ENCODE measurements around the gene RAP1GAP2. TPM values are rescaled to one million over a fixed set of nuclear protein-coding genes. Genes with fewer than 3 reads are reported as not detected.

Gene RAP1GAP2
- 25.3 TPM for total RNA-seq (2013)
- polyA plus RNA-seq: 10 to 100 TPM in 1 of 3 donors, 1 to 10 TPM in 2; 1.5 to 48.4 (median 6.1) TPM
- polyA minus RNA-seq: 29.0 and 40.2 TPM in 2 replicates
- 14.2 to 157 (median 123) reads per million in 11 experiments for total RNA-seq

- H3K4me3 Mint-ChIP-seq: peak within 1 kb of the TSS; percentile 95 to 97
- H3K4me1 ChIP-seq (ENCODE audit: control insufficient read depth in 1 of 2, insufficient read depth in 2 of 2, low read length in 2 of 2): peaks cover 64 to 74% of the 10 kb centered on the region in 2 donors
- peak within 1 kb of the TSS; percentile 78 to 88 (median 87) for H3K4me3 ChIP-seq (replicated peaks in 1 of 3; ENCODE audit: low read depth in 2 of 3, low read length in 3 of 3)
- peaks cover 8 to 20% of the 10 kb centered on the region in 2 donors for H3K36me3 ChIP-seq (replicated peaks in 1 of 2; ENCODE audit: control insufficient read depth in 1 of 2, insufficient read depth in 2 of 2, low read length in 2 of 2)
- TF ChIP-seq, protein P1, sequence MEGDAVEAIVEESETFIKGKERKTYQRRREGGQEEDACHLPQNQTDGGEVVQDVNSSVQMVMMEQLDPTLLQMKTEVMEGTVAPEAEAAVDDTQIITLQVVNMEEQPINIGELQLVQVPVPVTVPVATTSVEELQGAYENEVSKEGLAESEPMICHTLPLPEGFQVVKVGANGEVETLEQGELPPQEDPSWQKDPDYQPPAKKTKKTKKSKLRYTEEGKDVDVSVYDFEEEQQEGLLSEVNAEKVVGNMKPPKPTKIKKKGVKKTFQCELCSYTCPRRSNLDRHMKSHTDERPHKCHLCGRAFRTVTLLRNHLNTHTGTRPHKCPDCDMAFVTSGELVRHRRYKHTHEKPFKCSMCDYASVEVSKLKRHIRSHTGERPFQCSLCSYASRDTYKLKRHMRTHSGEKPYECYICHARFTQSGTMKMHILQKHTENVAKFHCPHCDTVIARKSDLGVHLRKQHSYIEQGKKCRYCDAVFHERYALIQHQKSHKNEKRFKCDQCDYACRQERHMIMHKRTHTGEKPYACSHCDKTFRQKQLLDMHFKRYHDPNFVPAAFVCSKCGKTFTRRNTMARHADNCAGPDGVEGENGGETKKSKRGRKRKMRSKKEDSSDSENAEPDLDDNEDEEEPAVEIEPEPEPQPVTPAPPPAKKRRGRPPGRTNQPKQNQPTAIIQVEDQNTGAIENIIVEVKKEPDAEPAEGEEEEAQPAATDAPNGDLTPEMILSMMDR (IDR thresholded peaks at IDR 0.05): peak; percentile 25
- intact Hi-C loops (cut with micrococcal nuclease): loop anchor here in 1 of 2 donors (10.0 kb wide), 2 partner anchors 58 to 208 kb away; no protein-coding TSS in a partner anchor
- H3K27me3 Mint-ChIP-seq (ENCODE audit: low read depth in 3 of 3): no peaks in the 10 kb centered on the region
- peaks cover 15 to 30% of the 10 kb centered on the region in 2 donors for H3K36me3 Mint-ChIP-seq
- H3K79me2 ChIP-seq (ENCODE audit: insufficient read depth, low read length): peaks cover 81% of the 10 kb centered on the region
- peak within 1 kb of the TSS; percentile 65 for H3K9ac ChIP-seq (ENCODE audit: insufficient read depth, low read length, poor library complexity, severe bottlenecking)
- H3K4me1 Mint-ChIP-seq: peaks cover 80% of the 10 kb centered on the region
- H4K20me1 ChIP-seq (ENCODE audit: insufficient read depth, low read length): peaks cover 48% of the 10 kb centered on the region
- H3K27me3 ChIP-seq (ENCODE audit: control insufficient read depth in 2 of 2, insufficient read depth in 2 of 2, low read length in 2 of 2): no peaks in the 10 kb centered on the region
- peak within 1 kb of the TSS; percentile 76 for H2AFZ ChIP-seq (ENCODE audit: insufficient read depth, low read depth, low read length, poor library complexity, severe bottlenecking)
- peak within 1 kb of the TSS; percentile 85 to 95 (median 94) for H3K27ac Mint-ChIP-seq
- H3K27ac ChIP-seq (ENCODE audit: low read depth in 1 of 2, low read length in 2 of 2): peak within 1 kb of the TSS; percentile 61 to 90
- DNase-seq: peak; percentile 88 to 92 (median 92)
- no peaks in the 10 kb centered on the region for H3K9me3 ChIP-seq (replicated peaks in 1 of 2; ENCODE audit: control insufficient read depth in 1 of 2, insufficient read depth in 1 of 2, low read length in 2 of 2)
- peak within 1 kb of the TSS; percentile 94 for H3K4me2 ChIP-seq (replicated peaks; ENCODE audit: extremely low read depth, low read length, poor library complexity, severe bottlenecking)
- no peaks in the 10 kb centered on the region for H3K9me3 Mint-ChIP-seq
- WGBS (ENCODE audit: insufficient coverage): 0% methylated on average over 33 of the region's 39 CpGs
Measured at GRCh38 chr17:2796164-2797125, at the start of gene RAP1GAP2. TSS of gene RAP1GAP2 (plus strand) at chr17:2796438. CDS start at chr17:2796528, 90 bp downstream.

DNA sequence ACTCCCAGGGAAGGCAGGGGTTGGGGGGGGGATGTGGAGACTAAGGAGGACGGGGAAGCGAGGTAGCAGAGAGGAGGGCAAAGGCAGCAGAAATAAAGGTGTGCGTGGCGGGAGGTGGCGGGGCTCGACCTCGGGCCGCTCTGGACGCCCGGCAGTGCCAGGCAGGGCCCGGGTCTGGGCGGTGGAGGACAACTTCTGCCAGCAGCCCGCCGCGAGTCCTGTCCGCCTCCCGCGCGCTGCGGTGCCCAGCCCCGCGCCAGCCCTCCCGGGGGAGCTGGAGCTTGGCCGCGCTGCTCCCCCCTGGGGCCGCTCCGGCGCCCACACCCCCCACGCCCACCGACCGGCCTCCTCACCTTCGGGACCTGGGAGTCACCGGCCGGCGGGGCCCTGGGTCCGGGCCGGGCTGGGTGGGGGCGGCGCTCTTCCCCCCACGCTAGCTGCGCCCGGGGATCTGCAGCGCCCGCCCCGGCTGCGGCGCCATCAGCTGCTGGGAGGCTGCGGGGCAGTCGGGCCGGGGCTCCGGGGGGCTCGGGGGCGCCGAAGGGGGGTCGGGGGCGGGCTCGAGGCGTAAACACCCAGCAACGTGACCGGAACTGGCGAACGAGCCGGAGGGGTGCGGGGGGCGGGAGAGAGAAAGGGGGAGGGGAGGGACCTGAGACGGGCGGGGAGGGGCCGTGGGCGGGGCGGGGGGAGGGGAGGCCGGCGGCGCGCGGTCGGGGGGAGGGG lies 47.0 kb upstream of the RAP1GAP2 start, which contains the start of gene CCDC92B:
Gene CCDC92B, minus strand, starts transcription at position 595 of the 726 bp plus-strand sequence. CDS start 14,507 bp downstream, outside the sequence.
- Mint-ChIP-seq H3K4me1 (no peaks in the 10 kb centered on the region), H3K9me3 (peaks cover 0 to 7% (median 0%) of the 10 kb centered on the region in 7 donors), H3K27ac (no peak within 1 kb of the TSS), H3K4me3 (peak within 1 kb of the TSS in 1 of 2 donors; percentile 72), H3K36me3 (no peaks in the 10 kb centered on the region), H3K27me3 (ENCODE audit: low read depth in 3 of 3) (peaks cover 64 to 78% (median 69%) of the 10 kb centered on the region in 3 donors)
- TF ChIP-seq, protein P1 (IDR thresholded peaks at IDR 0.05): no peak
- Histone ChIP-seq H2AFZ (ENCODE audit: insufficient read depth, low read depth, low read length, poor library complexity, severe bottlenecking) (no peak within 1 kb of the TSS), H3K27ac (ENCODE audit: low read depth in 1 of 2, low read length in 2 of 2) (no peak within 1 kb of the TSS), H3K4me1 (ENCODE audit: control insufficient read depth in 1 of 2, insufficient read depth in 2 of 2, low read length in 2 of 2) (no peaks in the 10 kb centered on the region), H3K27me3 (ENCODE audit: control insufficient read depth in 2 of 2, insufficient read depth in 2 of 2, low read length in 2 of 2) (peaks cover 10 to 47% of the 10 kb centered on the region in 2 donors), H4K20me1 (ENCODE audit: insufficient read depth, low read length) (no peaks in the 10 kb centered on the region), H3K4me3 (replicated peaks in 1 of 3; ENCODE audit: low read depth in 2 of 3, low read length in 3 of 3) (no peak within 1 kb of the TSS), H3K36me3 (replicated peaks in 1 of 2; ENCODE audit: control insufficient read depth in 1 of 2, insufficient read depth in 2 of 2, low read length in 2 of 2) (no peaks in the 10 kb centered on the region), H3K9me3 (replicated peaks in 1 of 2; ENCODE audit: control insufficient read depth in 1 of 2, insufficient read depth in 1 of 2, low read length in 2 of 2) (no peaks in the 10 kb centered on the region), H3K9ac (ENCODE audit: insufficient read depth, low read length, poor library complexity, severe bottlenecking) (no peak within 1 kb of the TSS), H3K4me2 (replicated peaks; ENCODE audit: extremely low read depth, low read length, poor library complexity, severe bottlenecking) (peak within 1 kb of the TSS; percentile 11), H3K79me2 (ENCODE audit: insufficient read depth, low read length) (no peaks in the 10 kb centered on the region)
- no peak for DNase-seq
- WGBS (ENCODE audit: insufficient coverage): 10% methylated on average over 47 of the region's 76 CpGs
- intact Hi-C loops (cut with micrococcal nuclease): loop anchor here in 1 of 2 donors (10.0 kb wide), 1 partner anchor 834 kb away; no protein-coding TSS in a partner anchor

Measured in CD14-positive monocyte (primary cell).